MM.1S (cell line): ENCODE measurements around the gene ISG15.

Experiments used
- EZH2 ChIP-seq: fragments of 300-600 bp; sonication (generic); optimal IDR thresholded peaks from 2 replicates; pipeline ENCODE3; 2017; ENCODE audit warnings: low read depth, mild to moderate bottlenecking, antibody characterized with exemption, low read length, mixed read lengths
- EZH2phosphoT487 ChIP-seq: fragments of 300-600 bp; sonication (generic); IDR thresholded peaks from 2 replicates; pipeline ENCODE4 v1.6.1; 2018; ENCODE audit warnings: antibody characterized with exemption, low read length
- TF ChIP-seq, protein P1 (sequence below): fragments of 300-600 bp; sonication (generic); IDR thresholded peaks from 2 replicates; pipeline ENCODE4 v1.5.1; 2016; ENCODE audit warnings: antibody characterized with exemption, low read length, mixed read lengths

DNA sequence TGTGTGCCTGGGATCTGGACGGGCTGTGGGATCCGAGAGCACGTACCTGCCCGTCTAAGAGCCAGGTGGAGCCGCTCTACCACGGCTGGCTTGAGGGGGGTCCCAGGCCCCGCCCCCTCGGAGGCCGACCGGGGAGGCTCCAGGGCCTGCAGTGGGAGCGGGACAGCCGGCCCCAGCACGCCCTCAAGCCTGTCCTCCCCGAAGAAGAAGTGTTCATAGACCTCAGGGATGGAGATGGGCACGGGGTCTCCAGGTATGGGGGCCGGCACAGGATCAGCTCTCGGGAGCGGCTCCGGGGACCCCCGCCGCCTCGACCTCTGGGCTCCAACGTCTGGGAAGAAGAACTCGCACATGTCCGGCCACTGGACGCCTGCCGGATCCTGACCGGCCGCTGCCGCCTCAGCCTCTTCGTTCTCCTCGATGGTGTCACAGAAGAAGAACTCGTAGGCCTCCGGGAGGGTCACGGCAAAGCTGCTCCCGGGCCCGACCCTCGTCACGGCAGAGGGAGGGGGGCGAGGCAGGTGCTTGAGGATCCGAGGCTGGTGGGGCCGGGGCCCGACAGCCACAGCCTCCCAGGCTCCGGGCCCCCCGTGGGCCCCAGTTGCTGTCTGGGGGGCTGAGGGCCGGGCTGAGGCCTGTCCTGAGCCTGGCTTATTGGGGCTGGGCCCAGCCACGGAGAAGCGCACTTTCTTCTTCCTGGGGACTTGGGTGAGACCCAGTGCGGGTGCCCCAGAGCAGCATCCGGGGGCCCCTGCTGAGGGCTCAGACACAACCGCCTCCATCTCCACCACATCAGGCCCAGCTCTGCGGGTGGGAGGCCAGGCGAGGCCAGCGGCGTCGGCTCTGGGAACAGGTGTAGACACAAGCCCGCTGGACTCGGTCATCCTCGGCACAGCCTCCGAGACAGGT lies 34.2 kb upstream of the ISG15 start:
- TF ChIP-seq, protein P1, sequence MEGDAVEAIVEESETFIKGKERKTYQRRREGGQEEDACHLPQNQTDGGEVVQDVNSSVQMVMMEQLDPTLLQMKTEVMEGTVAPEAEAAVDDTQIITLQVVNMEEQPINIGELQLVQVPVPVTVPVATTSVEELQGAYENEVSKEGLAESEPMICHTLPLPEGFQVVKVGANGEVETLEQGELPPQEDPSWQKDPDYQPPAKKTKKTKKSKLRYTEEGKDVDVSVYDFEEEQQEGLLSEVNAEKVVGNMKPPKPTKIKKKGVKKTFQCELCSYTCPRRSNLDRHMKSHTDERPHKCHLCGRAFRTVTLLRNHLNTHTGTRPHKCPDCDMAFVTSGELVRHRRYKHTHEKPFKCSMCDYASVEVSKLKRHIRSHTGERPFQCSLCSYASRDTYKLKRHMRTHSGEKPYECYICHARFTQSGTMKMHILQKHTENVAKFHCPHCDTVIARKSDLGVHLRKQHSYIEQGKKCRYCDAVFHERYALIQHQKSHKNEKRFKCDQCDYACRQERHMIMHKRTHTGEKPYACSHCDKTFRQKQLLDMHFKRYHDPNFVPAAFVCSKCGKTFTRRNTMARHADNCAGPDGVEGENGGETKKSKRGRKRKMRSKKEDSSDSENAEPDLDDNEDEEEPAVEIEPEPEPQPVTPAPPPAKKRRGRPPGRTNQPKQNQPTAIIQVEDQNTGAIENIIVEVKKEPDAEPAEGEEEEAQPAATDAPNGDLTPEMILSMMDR: no peak
- TF ChIP-seq EZH2phosphoT487 (no peak), EZH2 (peak; percentile 45)
